HFFc6 (cell line): ENCODE data around the gene FBLN2. TPM values are rescaled to one million over a fixed set of nuclear protein-coding genes. Genes with fewer than 3 reads are reported as not detected.

Experiments used
- DNase-seq: peaks from one replicate; pipeline ENCODE4 v3.0.0-alpha.2; 2018
- H3K27ac Mint-ChIP-seq: 2 replicates; pipeline ENCODE4 v1.8.0; 2020; ENCODE audit warnings: mild to moderate bottlenecking, mixed read lengths
- H3K27me3 Mint-ChIP-seq: 2 replicates; pipeline ENCODE4 v1.8.0; 2021; ENCODE audit warnings: mild to moderate bottlenecking, moderate library complexity, mixed read lengths; ENCODE audit not compliant: insufficient read depth
- H3K36me3 Mint-ChIP-seq: 2 replicates; pipeline ENCODE4 v1.8.0; 2021; ENCODE audit warnings: low read depth, mixed read lengths
- H3K4me1 Mint-ChIP-seq: 2 replicates; pipeline ENCODE4 v1.8.0; 2020; ENCODE audit warnings: low read depth, mixed read lengths
- H3K4me3 Mint-ChIP-seq: 2 replicates; pipeline ENCODE4 v1.8.0; 2020; ENCODE audit warnings: mild to moderate bottlenecking, moderate library complexity, mixed read lengths
- H3K9me3 Mint-ChIP-seq: 2 replicates; pipeline ENCODE4 v1.8.0; 2020; ENCODE audit warnings: mild to moderate bottlenecking, mixed read lengths
- total RNA-seq, 6 experiments: library from RNA; stranded (reverse); fragmentation: NEBNext Ultra II Directional; extraction: Animal tissue kit (Norgen Biotek cat#: 25700); gene quantifications; 2 replicates in 1 of 6; 3 replicates in 5 of 6; pipeline ENCODE4 v1.2.3, GENCODE V29; 2021
- TF ChIP-seq, protein P1 (sequence below): fragments of 200-600 bp; sonication (generic); IDR thresholded peaks from 2 replicates; pipeline ENCODE4 v1.5.0; 2021; ENCODE audit warnings: antibody characterized with exemption, mild to moderate bottlenecking

Gene FBLN2
- total RNA-seq, 6 experiments from 2014 or later, result 55.7 to 84.5 (median 69.4) TPM

DNA sequence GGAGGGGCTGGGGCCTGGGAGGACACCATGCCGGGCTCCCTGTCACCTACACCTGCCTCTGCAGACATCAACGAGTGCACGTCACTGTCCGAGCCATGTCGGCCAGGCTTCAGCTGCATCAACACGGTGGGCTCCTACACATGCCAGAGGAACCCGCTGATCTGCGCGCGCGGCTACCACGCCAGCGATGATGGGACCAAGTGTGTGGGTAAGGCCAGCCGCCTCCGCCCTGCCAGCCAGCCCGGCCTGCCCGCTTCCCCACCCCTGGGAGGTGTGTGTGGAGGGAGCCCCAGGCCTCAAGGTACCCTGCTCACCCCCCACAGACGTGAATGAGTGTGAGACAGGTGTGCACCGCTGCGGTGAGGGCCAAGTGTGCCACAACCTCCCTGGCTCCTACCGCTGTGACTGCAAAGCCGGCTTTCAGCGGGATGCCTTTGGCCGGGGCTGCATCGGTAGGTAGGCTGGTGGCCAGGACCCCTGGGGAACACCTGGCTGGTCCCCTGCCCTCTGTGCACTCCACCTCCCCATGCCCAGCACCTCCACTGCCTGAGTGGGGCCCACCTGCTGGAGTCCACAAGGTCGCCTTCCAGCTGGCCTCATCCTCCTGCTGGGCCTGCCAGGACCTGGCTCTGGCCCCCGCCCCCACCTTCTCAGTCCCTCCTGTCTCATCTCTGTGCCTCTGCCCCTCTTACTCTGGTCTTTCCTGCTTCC, 80.1 kb downstream of the FBLN2 start:
- Mint-ChIP-seq H3K36me3 (no peaks in the 10 kb centered on the region; the same call in none of the 2 replicates), H3K27ac (no peak overlapping the region), H3K4me3 (no peak overlapping the region), H3K4me1 (no peaks in the 10 kb centered on the region), H3K9me3 (no peaks in the 10 kb centered on the region), H3K27me3 (peaks cover 2% of the 10 kb centered on the region)
- no peak for DNase-seq
- TF ChIP-seq, protein P1, sequence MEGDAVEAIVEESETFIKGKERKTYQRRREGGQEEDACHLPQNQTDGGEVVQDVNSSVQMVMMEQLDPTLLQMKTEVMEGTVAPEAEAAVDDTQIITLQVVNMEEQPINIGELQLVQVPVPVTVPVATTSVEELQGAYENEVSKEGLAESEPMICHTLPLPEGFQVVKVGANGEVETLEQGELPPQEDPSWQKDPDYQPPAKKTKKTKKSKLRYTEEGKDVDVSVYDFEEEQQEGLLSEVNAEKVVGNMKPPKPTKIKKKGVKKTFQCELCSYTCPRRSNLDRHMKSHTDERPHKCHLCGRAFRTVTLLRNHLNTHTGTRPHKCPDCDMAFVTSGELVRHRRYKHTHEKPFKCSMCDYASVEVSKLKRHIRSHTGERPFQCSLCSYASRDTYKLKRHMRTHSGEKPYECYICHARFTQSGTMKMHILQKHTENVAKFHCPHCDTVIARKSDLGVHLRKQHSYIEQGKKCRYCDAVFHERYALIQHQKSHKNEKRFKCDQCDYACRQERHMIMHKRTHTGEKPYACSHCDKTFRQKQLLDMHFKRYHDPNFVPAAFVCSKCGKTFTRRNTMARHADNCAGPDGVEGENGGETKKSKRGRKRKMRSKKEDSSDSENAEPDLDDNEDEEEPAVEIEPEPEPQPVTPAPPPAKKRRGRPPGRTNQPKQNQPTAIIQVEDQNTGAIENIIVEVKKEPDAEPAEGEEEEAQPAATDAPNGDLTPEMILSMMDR, result no peak

DNA sequence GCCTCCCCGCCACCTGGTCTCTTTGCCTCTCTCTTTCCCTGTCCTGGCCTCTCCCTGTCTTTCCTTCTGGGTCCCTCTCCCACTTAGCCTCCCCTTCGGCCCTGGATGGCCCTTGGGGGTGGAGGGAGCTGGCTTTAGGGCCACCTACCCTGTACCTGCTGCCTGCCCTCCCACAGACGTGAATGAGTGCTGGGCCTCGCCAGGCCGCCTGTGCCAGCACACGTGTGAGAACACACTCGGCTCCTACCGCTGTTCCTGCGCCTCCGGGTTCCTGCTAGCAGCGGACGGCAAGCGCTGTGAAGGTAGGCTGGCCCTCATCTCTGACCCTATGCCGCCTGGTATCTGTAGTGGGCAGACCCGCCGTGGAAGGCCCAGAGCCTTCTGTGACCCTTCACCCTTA, 80.7 kb downstream of the FBLN2 start:
- Mint-ChIP-seq H3K27me3 (peaks cover 2% of the 10 kb centered on the region; the same call in 1 of the 2 replicates), H3K4me1 (no peaks in the 10 kb centered on the region), H3K27ac (no peak overlapping the region), H3K4me3 (no peak overlapping the region), H3K9me3 (no peaks in the 10 kb centered on the region), H3K36me3 (no peaks in the 10 kb centered on the region; the same call in none of the 2 replicates)
- TF ChIP-seq, protein P1, result no peak
- DNase-seq, result no peak

DNA sequence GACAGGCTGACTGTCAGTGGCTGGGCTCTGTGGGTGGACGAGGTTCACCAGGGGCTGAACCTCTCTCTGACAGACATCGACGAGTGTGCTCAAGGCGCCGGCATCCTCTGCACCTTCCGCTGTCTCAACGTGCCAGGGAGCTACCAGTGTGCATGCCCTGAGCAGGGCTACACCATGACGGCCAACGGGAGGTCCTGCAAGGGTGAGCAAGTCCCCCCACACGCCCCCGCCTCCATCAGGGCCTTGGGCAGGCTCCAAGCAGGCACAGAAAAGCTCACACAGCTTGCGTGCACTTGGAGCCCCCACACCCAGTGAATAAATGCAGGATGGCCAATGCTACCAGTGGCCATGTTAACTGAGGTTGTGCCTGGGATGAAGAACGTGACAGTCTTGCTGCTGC, 82.3 kb downstream of the FBLN2 start:
- Mint-ChIP-seq H3K27ac (no peak overlapping the region), H3K9me3 (no peaks in the 10 kb centered on the region), H3K36me3 (no peaks in the 10 kb centered on the region; the same call in 1 of the 2 replicates), H3K4me3 (no peak overlapping the region), H3K4me1 (no peaks in the 10 kb centered on the region), H3K27me3 (no peaks in the 10 kb centered on the region)
- DNase-seq, result no peak
- TF ChIP-seq, protein P1, result no peak

DNA sequence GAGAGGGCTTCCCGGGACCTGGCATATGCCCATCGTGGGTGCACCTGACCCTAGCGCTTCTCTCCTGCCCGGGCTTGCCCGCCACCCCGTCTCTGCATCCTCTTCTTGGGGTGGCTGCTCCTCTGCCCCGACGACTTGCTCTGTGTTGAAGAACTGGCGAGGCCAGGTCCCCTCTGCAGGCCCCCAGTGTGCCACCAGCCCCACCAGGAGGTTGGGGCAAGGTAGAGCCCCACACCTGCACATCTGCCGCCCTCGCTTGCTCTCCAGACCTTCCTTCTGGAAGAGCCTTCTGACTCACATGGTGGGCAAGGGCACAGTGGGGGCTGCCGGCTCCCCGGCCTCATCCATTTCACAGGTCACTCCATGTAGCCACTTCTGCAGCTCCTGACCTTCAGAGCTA, 84.3 kb downstream of the FBLN2 start:
- no peaks in the 10 kb centered on the region for H3K9me3 Mint-ChIP-seq
- no peaks in the 10 kb centered on the region for H3K27me3 Mint-ChIP-seq
- no peak overlapping the region for H3K27ac Mint-ChIP-seq
- DNase-seq, result no peak
- H3K36me3 Mint-ChIP-seq, result no peaks in the 10 kb centered on the region; the same call in 1 of the 2 replicates
- TF ChIP-seq, protein P1, result no peak
- H3K4me1 Mint-ChIP-seq, result no peaks in the 10 kb centered on the region
- H3K4me3 Mint-ChIP-seq, result no peak overlapping the region

DNA sequence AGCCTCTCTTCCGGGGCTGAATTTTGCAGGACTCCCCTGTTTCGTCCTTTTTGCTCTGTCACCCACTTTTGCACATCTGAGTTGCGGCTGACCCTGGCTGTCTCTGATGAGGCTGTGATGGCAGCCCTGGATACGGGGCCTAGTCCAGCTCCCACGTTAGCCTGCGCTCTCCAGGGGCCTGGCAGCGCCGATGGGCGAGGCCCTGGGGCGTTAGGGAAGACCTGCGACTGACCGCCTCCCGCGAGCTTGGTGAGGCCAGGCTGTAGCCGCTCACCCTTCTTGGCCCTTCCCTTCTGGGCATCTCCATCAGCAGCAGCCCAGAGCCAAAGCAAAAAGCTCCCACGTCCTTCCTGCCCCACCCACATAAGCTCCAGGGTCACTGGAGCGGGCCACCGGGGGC, 85.2 kb downstream of the FBLN2 start:
- Mint-ChIP-seq H3K36me3 (no peaks in the 10 kb centered on the region; the same call in 1 of the 2 replicates), H3K4me1 (no peaks in the 10 kb centered on the region), H3K27me3 (no peaks in the 10 kb centered on the region), H3K9me3 (no peaks in the 10 kb centered on the region), H3K27ac (no peak overlapping the region), H3K4me3 (no peak overlapping the region)
- TF ChIP-seq, protein P1, result no peak
- no peak for DNase-seq
